COLO668 (cell line): ENCODE measurements around the gene FAM229A.

Experiments used
- DNase-seq: peaks from one replicate; lab custom pipeline; 2025; ENCODE audit not compliant: unreplicated experiment; lab: John Stamatoyannopoulos, UW

FAM229A gene

DNA sequence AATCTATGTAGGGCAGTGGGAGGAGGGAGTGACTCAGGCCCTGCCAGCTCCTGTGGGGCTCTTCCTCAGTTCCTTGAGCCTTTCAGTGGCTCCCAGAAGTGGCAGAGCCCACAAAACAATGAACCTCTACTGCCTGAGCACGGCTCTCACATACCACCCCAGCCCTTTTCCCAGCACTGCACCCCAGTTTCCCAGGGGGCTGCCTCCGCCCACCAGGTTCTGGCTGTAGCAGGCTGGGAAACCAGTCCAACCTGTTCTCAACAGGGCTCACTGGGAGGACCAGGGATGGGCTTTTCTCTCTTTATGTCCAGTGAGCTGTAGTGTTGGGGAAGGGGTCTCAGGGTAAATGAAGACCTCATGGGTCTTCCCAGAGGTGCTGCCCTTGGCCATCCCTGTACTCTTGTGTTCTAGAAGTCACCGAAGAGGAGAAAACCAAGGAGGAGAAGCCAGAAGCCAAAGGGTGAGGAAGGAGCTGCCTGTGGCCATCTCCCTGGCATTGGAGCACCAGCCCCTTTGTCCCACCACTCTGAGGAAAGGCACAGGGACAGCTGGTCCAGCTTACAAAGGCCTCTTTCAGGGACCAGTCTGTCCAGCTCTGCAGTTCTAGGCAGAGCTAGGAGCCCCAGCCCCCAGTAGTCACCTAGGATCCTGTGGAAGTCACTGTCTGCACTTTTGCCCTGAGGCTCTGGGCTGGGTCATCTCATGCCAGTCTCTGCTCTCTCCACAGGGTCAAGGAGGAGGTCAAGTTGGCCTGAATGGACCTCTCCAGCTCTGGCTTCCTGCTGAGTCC lies 29.8 kb downstream of the FAM229A start:
- DNase-seq, result peak; percentile 34

- DNase-seq, result no peak
These were observed 30.7 kb downstream of the FAM229A start for GRCh38 chr1:32331549-32331948.

GRCh38 chr1:32330558-32331151 lies 31.6 kb downstream of the FAM229A start:
- no peak for DNase-seq

GRCh38 chr1:32329931-32330466 lies 32.3 kb downstream of the FAM229A start:
- no peak for DNase-seq

DNA sequence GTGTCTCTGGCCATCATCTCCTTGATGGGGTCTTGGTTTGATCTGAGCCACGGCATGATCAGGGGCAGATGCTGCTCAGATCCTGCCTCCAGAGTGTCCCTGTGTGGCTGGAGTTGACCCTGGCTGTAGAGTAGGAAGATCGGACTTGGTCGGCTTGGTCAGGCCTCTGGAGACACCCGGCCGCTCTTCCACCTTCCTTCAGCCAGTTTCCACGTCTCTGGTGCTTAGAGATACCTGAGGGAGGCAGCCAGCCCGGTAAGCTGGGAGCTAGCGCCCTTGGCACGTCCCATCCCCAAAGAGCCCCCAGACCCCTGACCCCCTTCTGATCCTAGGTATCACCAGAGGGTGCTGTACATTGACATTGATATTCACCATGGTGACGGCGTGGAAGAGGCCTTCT lies 35.1 kb downstream of the FAM229A start:
- DNase-seq, result no peak

DNA sequence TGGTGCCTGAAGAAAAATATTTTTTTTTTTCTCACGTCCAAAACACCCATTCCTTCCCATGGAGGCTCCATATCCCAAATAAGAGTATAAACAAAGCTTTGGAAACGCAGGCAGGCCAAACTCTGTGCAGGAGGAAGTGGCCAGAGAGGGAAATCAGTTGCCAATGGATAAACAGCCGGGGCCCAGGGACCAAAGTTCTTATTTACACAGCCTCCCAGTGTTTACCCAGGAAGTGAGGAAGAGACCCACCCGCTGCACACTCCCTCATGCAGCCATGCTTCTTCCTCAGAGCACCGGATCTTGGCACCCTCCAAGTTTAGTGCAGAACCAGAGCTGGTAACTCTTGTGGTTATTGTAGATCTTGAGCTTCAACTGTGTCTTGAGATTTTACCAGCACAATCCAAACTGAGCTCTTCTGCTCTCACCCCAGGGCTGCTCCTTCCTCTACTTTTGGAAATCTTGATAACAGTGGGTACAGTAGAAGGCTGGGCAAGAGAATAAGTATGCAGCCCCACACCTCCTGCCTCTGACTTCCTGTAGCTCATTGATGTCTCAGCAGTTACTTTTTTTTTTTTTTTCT lies 40.5 kb downstream of the FAM229A start:
- peak; percentile 89 for DNase-seq

GRCh38 chr1:32318127-32318869 lies 44.0 kb downstream of the FAM229A start:
- DNase-seq, result no peak

DNA sequence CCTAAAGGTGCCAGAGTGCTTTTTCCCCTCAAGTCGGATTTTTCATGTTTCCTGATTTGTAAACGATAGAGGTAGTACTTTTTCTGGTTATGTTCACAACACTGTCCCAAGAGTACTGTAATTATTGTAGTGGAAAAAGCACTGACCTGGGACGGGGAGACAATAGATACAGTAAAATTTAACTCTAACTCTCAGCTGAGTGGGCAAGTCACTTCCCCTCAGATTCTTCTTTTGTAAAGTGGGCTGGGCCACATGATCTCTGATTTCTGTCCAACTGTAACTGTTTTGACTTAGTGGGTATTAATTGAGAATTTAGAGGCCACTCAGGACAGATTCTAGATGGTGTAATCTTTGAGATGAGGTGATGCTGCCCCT lies 45.4 kb downstream of the FAM229A start:
- no peak for DNase-seq

GRCh38 chr1:32311709-32312393 lies 50.4 kb downstream of the FAM229A start:
- no peak for DNase-seq
